ENCODE measurements around the gene KRI1.

- TF ChIP-seq CTCF (IDR thresholded peaks at IDR 0.05; ENCODE audit: low read length) (no peak), EZH2phosphoT487 (IDR thresholded peaks at IDR 0.05; ENCODE audit: low read length) (no peak)
These were observed 3.2 kb upstream of the KRI1 start, which contains the start of gene CDKN2D for GRCh38 chr19:10568826-10569651.

All from MM.1S (cell line).